ENCODE results near the gene TXNDC11. TPM values are rescaled to one million over a fixed set of nuclear protein-coding genes. Genes with fewer than 3 reads are reported as not detected.

The TXNDC11 gene
- total and polyA plus RNA-seq, 4 donors: 18.1 to 34.3 (median 31.2) TPM

DNA sequence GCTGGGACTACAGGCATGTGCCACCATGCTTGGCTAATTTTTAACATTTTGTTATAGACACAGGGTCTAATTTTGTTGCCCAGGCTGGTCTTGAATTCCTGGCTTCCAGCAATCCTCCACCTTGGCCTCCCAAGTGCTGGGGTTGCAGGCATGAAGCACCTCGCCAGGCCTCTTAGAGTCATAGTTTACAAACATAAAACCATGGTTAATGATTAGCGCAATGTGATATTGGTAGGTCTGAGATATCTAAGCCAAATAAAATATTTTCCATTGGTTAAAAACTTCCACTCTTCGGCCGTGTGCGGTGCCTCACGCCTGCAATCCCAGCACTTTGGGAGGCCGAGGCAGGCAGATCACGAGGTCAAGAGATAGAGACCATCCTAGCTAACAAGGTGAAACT lies 16.6 kb downstream of the TXNDC11 start:
- H3K4me1 ChIP-seq (ENCODE audit: control insufficient read depth, insufficient read depth, low read length): no peaks in the 10 kb centered on the region
- no peak overlapping the region for H3K27ac ChIP-seq (ENCODE audit: low read depth, low read length)
- no peaks in the 10 kb centered on the region for H3K9me3 ChIP-seq (ENCODE audit: control insufficient read depth, insufficient read depth, low read length)
- H3K4me3 ChIP-seq (ENCODE audit: low read depth, low read length): no peak overlapping the region
- no peaks in the 10 kb centered on the region for H3K27me3 ChIP-seq (ENCODE audit: control insufficient read depth, insufficient read depth, low read length)
- no peak for DNase-seq (ENCODE audit: low read depth in 4 of 6, low spot score in 6 of 6)
- peaks cover 37% of the 10 kb centered on the region for H3K36me3 ChIP-seq (ENCODE audit: control insufficient read depth, insufficient read depth, low read length)
- WGBS (ENCODE audit: insufficient coverage): 97% methylated on average over 5 of the region's 8 CpGs

GRCh38 chr16:11725457-11725856 lies 17.2 kb downstream of the TXNDC11 start:
- Histone ChIP-seq H3K4me3 (ENCODE audit: low read depth, low read length) (no peak overlapping the region), H3K27ac (ENCODE audit: low read depth, low read length) (no peak overlapping the region), H3K36me3 (ENCODE audit: control insufficient read depth, insufficient read depth, low read length) (peaks cover 43% of the 10 kb centered on the region), H3K27me3 (ENCODE audit: control insufficient read depth, insufficient read depth, low read length) (no peaks in the 10 kb centered on the region), H3K9me3 (ENCODE audit: control insufficient read depth, insufficient read depth, low read length) (no peaks in the 10 kb centered on the region), H3K4me1 (ENCODE audit: control insufficient read depth, insufficient read depth, low read length) (no peaks in the 10 kb centered on the region)
- no CpG with 5 or more reads among the region's 1 CpG for WGBS (ENCODE audit: insufficient coverage)
- DNase-seq (ENCODE audit: low read depth in 4 of 6, low spot score in 6 of 6): no peak

GRCh38 chr16:11722468-11722808 lies 20.2 kb downstream of the TXNDC11 start:
- H3K9me3 ChIP-seq (ENCODE audit: control insufficient read depth, insufficient read depth, low read length): no peaks in the 10 kb centered on the region
- H3K36me3 ChIP-seq (ENCODE audit: control insufficient read depth, insufficient read depth, low read length): peaks cover 40% of the 10 kb centered on the region
- DNase-seq (ENCODE audit: low read depth in 4 of 6, low spot score in 6 of 6): no peak
- 83% methylated on average over 1 of the region's 3 CpGs for WGBS (ENCODE audit: insufficient coverage)
- H3K27me3 ChIP-seq (ENCODE audit: control insufficient read depth, insufficient read depth, low read length): no peaks in the 10 kb centered on the region
- no peak overlapping the region for H3K4me3 ChIP-seq (ENCODE audit: low read depth, low read length)
- H3K27ac ChIP-seq (ENCODE audit: low read depth, low read length): no peak overlapping the region
- H3K4me1 ChIP-seq (ENCODE audit: control insufficient read depth, insufficient read depth, low read length): no peaks in the 10 kb centered on the region

DNA sequence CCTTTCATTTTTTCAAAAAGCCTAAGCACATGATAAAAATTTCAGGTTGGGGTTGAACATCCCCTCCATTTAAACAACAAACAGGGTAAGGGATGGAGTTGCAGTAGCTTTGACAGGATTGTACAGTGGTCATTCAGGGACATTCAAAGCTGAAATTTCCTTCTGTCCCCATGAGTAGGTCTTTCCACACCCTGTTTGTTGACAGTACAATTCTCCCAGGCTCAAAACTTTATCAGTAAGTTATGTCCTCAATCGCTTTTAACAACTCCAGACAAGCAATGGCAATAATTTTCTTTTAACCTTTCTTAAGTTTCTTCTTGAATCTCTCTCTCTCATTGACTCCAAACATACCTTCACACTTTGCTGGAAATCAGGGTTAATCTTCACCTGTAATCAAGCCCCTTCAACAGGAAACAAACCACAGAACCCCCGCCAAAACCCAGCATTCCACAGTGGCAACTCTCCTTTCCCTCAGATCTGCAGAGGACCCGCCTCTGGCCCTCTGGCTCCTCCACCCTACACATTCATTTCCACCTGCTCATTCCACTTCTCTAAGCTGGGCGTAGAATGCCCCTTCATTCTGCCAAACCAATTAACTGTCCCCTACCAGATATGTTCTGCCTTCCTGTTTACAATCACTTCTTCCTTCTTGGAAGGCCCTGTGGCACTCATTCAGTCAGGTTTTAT lies 20.7 kb downstream of the TXNDC11 start:
- H3K27ac ChIP-seq (ENCODE audit: low read depth, low read length): no peak overlapping the region
- H3K27me3 ChIP-seq (ENCODE audit: control insufficient read depth, insufficient read depth, low read length): no peaks in the 10 kb centered on the region
- H3K4me3 ChIP-seq (ENCODE audit: low read depth, low read length): no peak overlapping the region
- DNase-seq (ENCODE audit: low read depth in 4 of 6, low spot score in 6 of 6): no peak
- peaks cover 40% of the 10 kb centered on the region for H3K36me3 ChIP-seq (ENCODE audit: control insufficient read depth, insufficient read depth, low read length)
- H3K9me3 ChIP-seq (ENCODE audit: control insufficient read depth, insufficient read depth, low read length): no peaks in the 10 kb centered on the region
- 94% methylated on average over 4 of the region's 4 CpGs for WGBS (ENCODE audit: insufficient coverage)
- H3K4me1 ChIP-seq (ENCODE audit: control insufficient read depth, insufficient read depth, low read length): no peaks in the 10 kb centered on the region

GRCh38 chr16:11719762-11720161 lies 22.9 kb downstream of the TXNDC11 start:
- WGBS (ENCODE audit: insufficient coverage): 100% methylated on average over 2 of the region's 4 CpGs

DNA sequence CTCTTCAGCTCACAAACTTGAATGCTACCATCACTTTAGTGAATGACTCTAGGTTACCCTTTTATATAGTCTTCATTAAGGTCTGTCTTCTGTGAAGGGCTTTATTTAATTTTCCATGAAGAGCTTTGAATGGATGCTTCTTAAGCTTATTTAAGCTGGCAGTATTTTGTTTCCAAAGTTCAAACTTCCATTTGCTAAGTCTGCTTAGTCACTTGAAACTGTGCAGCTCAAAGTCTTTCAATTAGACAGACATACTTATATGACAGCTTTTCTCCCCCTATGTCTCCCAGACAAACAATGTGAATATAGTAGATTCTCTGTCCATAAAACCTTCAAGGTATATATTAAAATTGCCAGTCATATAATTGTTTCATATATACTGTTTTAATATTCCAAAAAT lies 23.5 kb downstream of the TXNDC11 start:
- Histone ChIP-seq H3K27ac (ENCODE audit: low read depth, low read length) (no peak overlapping the region), H3K9me3 (ENCODE audit: control insufficient read depth, insufficient read depth, low read length) (no peaks in the 10 kb centered on the region), H3K4me3 (ENCODE audit: low read depth, low read length) (no peak overlapping the region), H3K27me3 (ENCODE audit: control insufficient read depth, insufficient read depth, low read length) (no peaks in the 10 kb centered on the region), H3K4me1 (ENCODE audit: control insufficient read depth, insufficient read depth, low read length) (peaks cover 2% of the 10 kb centered on the region), H3K36me3 (ENCODE audit: control insufficient read depth, insufficient read depth, low read length) (peaks cover 32% of the 10 kb centered on the region)
- DNase-seq (ENCODE audit: low read depth in 4 of 6, low spot score in 6 of 6): no peak

More at GRCh38 chr16:11719762-11720161, 22.9 kb downstream of the TXNDC11 start:
- H3K36me3 ChIP-seq (ENCODE audit: control insufficient read depth, insufficient read depth, low read length): peaks cover 34% of the 10 kb centered on the region
- no peak overlapping the region for H3K27ac ChIP-seq (ENCODE audit: low read depth, low read length)
- no peak overlapping the region for H3K4me3 ChIP-seq (ENCODE audit: low read depth, low read length)
- no peak for DNase-seq (ENCODE audit: low read depth in 4 of 6, low spot score in 6 of 6)
- no peaks in the 10 kb centered on the region for H3K9me3 ChIP-seq (ENCODE audit: control insufficient read depth, insufficient read depth, low read length)
- H3K4me1 ChIP-seq (ENCODE audit: control insufficient read depth, insufficient read depth, low read length): no peaks in the 10 kb centered on the region
- no peaks in the 10 kb centered on the region for H3K27me3 ChIP-seq (ENCODE audit: control insufficient read depth, insufficient read depth, low read length)

GRCh38 chr16:11717811-11718210 lies 24.8 kb downstream of the TXNDC11 start:
- DNase-seq (ENCODE audit: low read depth in 4 of 6, low spot score in 6 of 6): no peak
- Histone ChIP-seq H3K4me3 (ENCODE audit: low read depth, low read length) (no peak overlapping the region), H3K36me3 (ENCODE audit: control insufficient read depth, insufficient read depth, low read length) (peaks cover 26% of the 10 kb centered on the region), H3K27ac (ENCODE audit: low read depth, low read length) (no peak overlapping the region), H3K4me1 (ENCODE audit: control insufficient read depth, insufficient read depth, low read length) (peaks cover 2% of the 10 kb centered on the region), H3K27me3 (ENCODE audit: control insufficient read depth, insufficient read depth, low read length) (no peaks in the 10 kb centered on the region), H3K9me3 (ENCODE audit: control insufficient read depth, insufficient read depth, low read length) (no peaks in the 10 kb centered on the region)
- WGBS (ENCODE audit: insufficient coverage): no CpG with 5 or more reads among the region's 5 CpGs

GRCh38 chr16:11716336-11716735 lies 26.3 kb downstream of the TXNDC11 start:
- Histone ChIP-seq H3K27me3 (ENCODE audit: control insufficient read depth, insufficient read depth, low read length) (no peaks in the 10 kb centered on the region), H3K4me3 (ENCODE audit: low read depth, low read length) (no peak overlapping the region), H3K9me3 (ENCODE audit: control insufficient read depth, insufficient read depth, low read length) (no peaks in the 10 kb centered on the region), H3K27ac (ENCODE audit: low read depth, low read length) (no peak overlapping the region), H3K4me1 (ENCODE audit: control insufficient read depth, insufficient read depth, low read length) (peaks cover 2% of the 10 kb centered on the region), H3K36me3 (ENCODE audit: control insufficient read depth, insufficient read depth, low read length) (peaks cover 24% of the 10 kb centered on the region)
- DNase-seq (ENCODE audit: low read depth in 4 of 6, low spot score in 6 of 6): no peak

GRCh38 chr16:11715246-11715947 lies 27.3 kb downstream of the TXNDC11 start:
- Histone ChIP-seq H3K27me3 (ENCODE audit: control insufficient read depth, insufficient read depth, low read length) (no peaks in the 10 kb centered on the region), H3K9me3 (ENCODE audit: control insufficient read depth, insufficient read depth, low read length) (no peaks in the 10 kb centered on the region), H3K4me3 (ENCODE audit: low read depth, low read length) (no peak overlapping the region), H3K27ac (ENCODE audit: low read depth, low read length) (no peak overlapping the region), H3K4me1 (ENCODE audit: control insufficient read depth, insufficient read depth, low read length) (peaks cover 2% of the 10 kb centered on the region), H3K36me3 (ENCODE audit: control insufficient read depth, insufficient read depth, low read length) (peaks cover 16% of the 10 kb centered on the region)
- WGBS (ENCODE audit: insufficient coverage): 84% methylated on average over 4 of the region's 8 CpGs
- DNase-seq (ENCODE audit: low read depth in 4 of 6, low spot score in 6 of 6): no peak

GRCh38 chr16:11712122-11712521 lies 30.5 kb downstream of the TXNDC11 start:
- 100% methylated on average over 3 of the region's 3 CpGs for WGBS (ENCODE audit: insufficient coverage)
- H3K36me3 ChIP-seq (ENCODE audit: control insufficient read depth, insufficient read depth, low read length): peaks cover 10% of the 10 kb centered on the region
- H3K4me1 ChIP-seq (ENCODE audit: control insufficient read depth, insufficient read depth, low read length): peaks cover 2% of the 10 kb centered on the region
- H3K9me3 ChIP-seq (ENCODE audit: control insufficient read depth, insufficient read depth, low read length): no peaks in the 10 kb centered on the region
- no peak overlapping the region for H3K4me3 ChIP-seq (ENCODE audit: low read depth, low read length)
- no peak overlapping the region for H3K27ac ChIP-seq (ENCODE audit: low read depth, low read length)
- DNase-seq (ENCODE audit: low read depth in 4 of 6, low spot score in 6 of 6): no peak
- no peaks in the 10 kb centered on the region for H3K27me3 ChIP-seq (ENCODE audit: control insufficient read depth, insufficient read depth, low read length)

All from spinal cord (tissue), 10 donors.